ENCODE measurements around the gene SPECC1L. TPM values are rescaled to one million over a fixed set of nuclear protein-coding genes. Genes with fewer than 3 reads are reported as not detected.

Gene SPECC1L
- total and polyA plus RNA-seq, 10 of the 15 experiments (the other 5 are each of a cell fraction or from before 2014, with no cell fraction given), result 1.9 to 40.6 (median 19.1) TPM

- TF ChIP-seq ZNF207 (IDR thresholded peaks at IDR 0.05; ENCODE audit: borderline replicate concordance) (no peak), CEBPB (IDR thresholded peaks at IDR 0.05; ENCODE audit: borderline replicate concordance in 1 of 2, low read depth in 2 of 2, low read length in 2 of 2) (no peak), EGR1 (IDR thresholded peaks at IDR 0.05; ENCODE audit: borderline replicate concordance in 1 of 2, low read depth in 2 of 2, low read length in 2 of 2) (no peak), SMC3 (IDR thresholded peaks at IDR 0.05; ENCODE audit: borderline replicate concordance, low read length) (no peak), ATF2 (IDR thresholded peaks at IDR 0.05; ENCODE audit: low read length) (no peak), POLR2A (IDR thresholded peaks at IDR 0.05; ENCODE audit: low read depth, low read length) (no peak), STAT1 (conservative IDR thresholded peaks at IDR 0.05) (no peak), NFXL1 (IDR thresholded peaks at IDR 0.05; ENCODE audit: borderline replicate concordance) (no peak), MTA2 (IDR thresholded peaks at IDR 0.05; ENCODE audit: low read depth) (no peak), BCL11A (IDR thresholded peaks at IDR 0.05; ENCODE audit: low read depth, low read length) (no peak)
- H3K4me2 ChIP-seq (ENCODE audit: control insufficient read depth, insufficient read depth), result no peak overlapping the region
- H3K27ac ChIP-seq (ENCODE audit: control insufficient read depth, insufficient read depth), result no peak overlapping the region
- no peaks in the 10 kb centered on the region for H4K20me1 ChIP-seq (ENCODE audit: control insufficient read depth, insufficient read depth)
- ChIA-PET RAD21 (ENCODE audit: unreplicated experiment) (interaction anchor here (1.4 kb wide), 1 partner anchor 47 kb away, joined by 3 read pairs; no protein-coding TSS in a partner anchor), POLR2A (interaction anchor here (0.8 to 2.0 kb wide), 3 partner anchors 10 to 50 kb away, joined by 5 to 7 read pairs (median 7); no protein-coding TSS in a partner anchor), SMC1A (ENCODE audit: uncharacterized antibody, unreplicated experiment) (interaction anchor here (0.9 to 1.5 kb wide), 2 partner anchors 9 to 11 kb away, joined by 4 read pairs; no protein-coding TSS in a partner anchor), CTCF (interaction anchor here (1.3 to 1.7 kb wide), 3 partner anchors 11 to 133 kb away, joined by 5 read pairs; no protein-coding TSS in a partner anchor)
- H3K4me1 ChIP-seq (ENCODE audit: control insufficient read depth, insufficient read depth, low read length), result peaks cover 7% of the 10 kb centered on the region
- DNase-seq (ENCODE audit: low read depth, low spot score) (no peak), ATAC-seq (no peak), FAIRE-seq (no peak)
- in situ Hi-C loops (cut with MboI) (no loop called here), intact Hi-C loops (cut with micrococcal nuclease; ENCODE audit: unreplicated experiment) (no loop called here)
- no peaks in the 10 kb centered on the region for H3K36me3 ChIP-seq (ENCODE audit: control insufficient read depth in 2 of 2, insufficient read depth in 2 of 2, low read length in 1 of 2)
- no peaks in the 10 kb centered on the region for H3K79me2 ChIP-seq (ENCODE audit: control insufficient read depth, insufficient read depth, low read length)
- no peak overlapping the region for H3K9ac ChIP-seq (ENCODE audit: control insufficient read depth, insufficient read depth, low read length)
- H3K9me3 ChIP-seq (replicated peaks; ENCODE audit: control insufficient read depth, insufficient read depth, low read length), result no peaks in the 10 kb centered on the region; the same call in 2 of the 3 replicates
- 66% methylated on average over 9 of the region's 9 CpGs for WGBS (ENCODE audit: insufficient coverage, insufficient replicate concordance, low lambda C conversion rate, missing lambda C conversion rate)
- no peak overlapping the region for H2AFZ ChIP-seq (ENCODE audit: control insufficient read depth, low read depth, low read length)
- no TSS peak for BruUV-seq (replicated peaks)
- H3K27me3 ChIP-seq (replicated peaks in 1 of 2; ENCODE audit: control insufficient read depth in 2 of 2, insufficient read depth in 2 of 2, low read length in 1 of 2), result no peaks in the 10 kb centered on the region
- no peak overlapping the region for H3K4me3 ChIP-seq
Observed at GRCh38 chr22:24455751-24456426, 185.3 kb downstream of the SPECC1L start.
